DMS53 treated with DMSO at 0.1 percent for 48 hours (cell line): ENCODE results near the gene AKAP13.
A peak's percentile ranks its signal among the peaks of the same experiment; 100 is the strongest.

Source experiments
- DNase-seq: peaks from one replicate; lab custom pipeline; 2025; ENCODE audit not compliant: unreplicated experiment; lab: John Stamatoyannopoulos, UW

AKAP13 gene

GRCh38 chr15:85687329-85687728 lies 306.9 kb downstream of the AKAP13 start:
- no peak for DNase-seq

GRCh38 chr15:85688711-85689110 lies 308.3 kb downstream of the AKAP13 start:
- DNase-seq, result no peak

- no peak for DNase-seq
Measured at GRCh38 chr15:85689729-85690128, 309.3 kb downstream of the AKAP13 start.

- DNase-seq, result no peak
Measured at GRCh38 chr15:85690561-85691231, 310.3 kb downstream of the AKAP13 start.

- DNase-seq, result no peak
Measured at GRCh38 chr15:85691350-85692240, 311.2 kb downstream of the AKAP13 start.

GRCh38 chr15:85692321-85692720 lies 311.9 kb downstream of the AKAP13 start:
- DNase-seq, result no peak

- no peak for DNase-seq
Measured at GRCh38 chr15:85692873-85693272, 312.5 kb downstream of the AKAP13 start.

- no peak for DNase-seq
Measured at GRCh38 chr15:85693277-85693676, 312.9 kb downstream of the AKAP13 start.

GRCh38 chr15:85694091-85694490 lies 313.7 kb downstream of the AKAP13 start:
- DNase-seq, result no peak

GRCh38 chr15:85700767-85701166 lies 320.4 kb downstream of the AKAP13 start:
- DNase-seq, result no peak

- DNase-seq, result no peak
Measured at GRCh38 chr15:85702321-85703101, 322.1 kb downstream of the AKAP13 start.

GRCh38 chr15:85704066-85704465 lies 323.7 kb downstream of the AKAP13 start:
- no peak for DNase-seq

GRCh38 chr15:85704720-85705429 lies 324.5 kb downstream of the AKAP13 start:
- DNase-seq, result no peak

- DNase-seq, result no peak
Measured at GRCh38 chr15:85706779-85707518, 326.5 kb downstream of the AKAP13 start.

- DNase-seq, result peak; percentile 21
Measured at GRCh38 chr15:85707519-85708338, 327.3 kb downstream of the AKAP13 start.

- no peak for DNase-seq
Measured at GRCh38 chr15:85708402-85708941, 328.1 kb downstream of the AKAP13 start.

GRCh38 chr15:85709250-85709649 lies 328.8 kb downstream of the AKAP13 start:
- DNase-seq, result no peak

GRCh38 chr15:85710340-85710842 lies 330.0 kb downstream of the AKAP13 start:
- DNase-seq, result no peak
